Measurements from ENCODE around the gene LSM2. TPM values are rescaled to one million over a fixed set of nuclear protein-coding genes. Genes with fewer than 3 reads are reported as not detected.
A peak's percentile ranks its signal among the peaks of the same experiment; 100 is the strongest.

LSM2 gene
- total RNA-seq, 1 experiment from 2014 or later, result 56.3 TPM

- intact Hi-C loops (cut with micrococcal nuclease; ENCODE audit: unreplicated experiment), result no loop called here
- H3K4me1 Mint-ChIP-seq (ENCODE audit: low read depth, unreplicated experiment), result peaks cover 21% of the 10 kb centered on the region
- no peaks in the 10 kb centered on the region for H3K9me3 ChIP-seq
- H3K27me3 ChIP-seq (replicated peaks; ENCODE audit: control insufficient read depth, insufficient read depth, low read length), result no peaks in the 10 kb centered on the region
- H3K36me3 ChIP-seq (ENCODE audit: control insufficient read depth, insufficient read depth, low read length), result no peaks in the 10 kb centered on the region
- H3K27ac Mint-ChIP-seq (ENCODE audit: unreplicated experiment), result no peak overlapping the region
- ChIA-PET CTCF (interaction anchor here (1.1 to 1.4 kb wide), 2 partner anchors 17 to 62 kb away, joined by 3 to 4 read pairs; no protein-coding TSS in a partner anchor), POLR2A (no interaction called here)
- H3K36me3 Mint-ChIP-seq (ENCODE audit: insufficient read depth, unreplicated experiment), result peaks cover 56% of the 10 kb centered on the region
- BruUV-seq (replicated peaks), result no TSS peak
- no peak for DNase-seq
- H3K4me1 ChIP-seq, result 0 out of 2 replicates have a peak, but pooled peaks cover 3% of the 10 kb centered on the region
- TF ChIP-seq CTCF (IDR thresholded peaks at IDR 0.05; ENCODE audit: insufficient read depth in 1 of 2, low read depth in 1 of 2, low read length in 1 of 2, severe bottlenecking in 1 of 2, unreplicated experiment in 1 of 2), result no peak
- no peaks in the 10 kb centered on the region for H3K9me3 Mint-ChIP-seq (ENCODE audit: unreplicated experiment)
- no peak overlapping the region for H3K4me3 ChIP-seq (ENCODE audit: low read depth, low read length)
- H3K27me3 Mint-ChIP-seq (ENCODE audit: insufficient read depth, unreplicated experiment), result no peaks in the 10 kb centered on the region
- H3K4me3 Mint-ChIP-seq (ENCODE audit: unreplicated experiment), result no peak overlapping the region
These were observed 14.7 kb downstream of the LSM2 start for GRCh38 chr6:31792090-31792374.

DNA sequence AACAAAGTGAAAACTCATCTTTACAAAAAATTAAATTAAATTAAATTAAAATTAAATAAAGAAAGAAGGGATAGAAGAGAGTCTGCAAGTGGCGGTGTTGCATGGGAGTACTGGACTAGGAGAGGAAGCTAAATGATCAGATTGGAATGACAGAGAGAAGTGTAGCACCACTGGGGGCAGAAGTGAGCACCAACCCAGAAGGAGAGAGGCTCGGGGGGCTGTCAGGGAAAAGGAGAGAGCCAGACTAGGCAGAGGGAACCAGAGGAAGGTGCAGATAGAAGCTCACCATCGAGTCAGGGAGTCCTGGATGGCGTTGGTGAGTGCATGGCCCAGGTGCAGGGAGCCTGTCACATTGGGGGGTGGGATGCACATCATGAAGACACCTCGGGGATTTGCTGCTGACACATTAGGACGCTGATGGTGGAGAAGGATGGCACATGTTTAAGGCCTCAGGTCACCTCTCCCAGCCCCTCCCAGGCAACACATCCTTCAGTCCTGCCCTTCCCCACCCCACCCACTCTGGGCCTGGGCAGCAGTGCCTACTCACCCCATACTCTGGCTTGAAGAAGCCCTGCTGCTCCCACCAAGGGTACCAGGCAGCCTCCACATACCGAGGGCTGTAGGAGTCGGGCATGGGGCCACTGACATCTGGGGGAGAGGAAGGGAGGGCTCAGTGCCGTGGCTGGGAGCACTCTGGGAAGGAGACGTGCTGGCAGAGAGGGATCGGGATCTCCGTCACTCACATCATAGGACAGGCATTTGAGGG is 15.3 kb downstream of the LSM2 start:
- no peak overlapping the region for H3K4me3 ChIP-seq (ENCODE audit: low read depth, low read length)
- no TSS peak for BruUV-seq (replicated peaks)
- peak in 1 of 2 experiments; percentile 66 for DNase-seq

GRCh38 chr6:31785475-31785874 is 21.3 kb downstream of the LSM2 start:
- no peak overlapping the region for H3K4me3 Mint-ChIP-seq (ENCODE audit: unreplicated experiment)

More for the DNA sequence above, 15.3 kb downstream of the LSM2 start:
- Histone ChIP-seq H3K9me3 (no peaks in the 10 kb centered on the region), H3K36me3 (ENCODE audit: control insufficient read depth, insufficient read depth, low read length) (no peaks in the 10 kb centered on the region), H3K27me3 (replicated peaks; ENCODE audit: control insufficient read depth, insufficient read depth, low read length) (no peaks in the 10 kb centered on the region), H3K4me1 (0 out of 2 replicates have a peak, but pooled peaks cover 3% of the 10 kb centered on the region)
- ChIA-PET CTCF (interaction anchor here (0.6 to 1.4 kb wide), 9 partner anchors 16 to 99 kb away, joined by 3 to 9 read pairs (median 3); partner anchors contain the start of genes CLIC1 and MSH5), POLR2A (interaction anchor here (1.0 kb wide), 1 partner anchor 36 kb away, joined by 6 read pairs; the partner anchor contains the start of gene HSPA1B)
- no peaks in the 10 kb centered on the region for H3K9me3 Mint-ChIP-seq (ENCODE audit: unreplicated experiment)
- peaks cover 21% of the 10 kb centered on the region for H3K4me1 Mint-ChIP-seq (ENCODE audit: low read depth, unreplicated experiment)
- no peaks in the 10 kb centered on the region for H3K27me3 Mint-ChIP-seq (ENCODE audit: insufficient read depth, unreplicated experiment)
- peak overlapping the region; percentile 27 for H3K27ac Mint-ChIP-seq (ENCODE audit: unreplicated experiment)
- H3K36me3 Mint-ChIP-seq (ENCODE audit: insufficient read depth, unreplicated experiment), result peaks cover 60% of the 10 kb centered on the region
- TF ChIP-seq CTCF (IDR thresholded peaks at IDR 0.05; ENCODE audit: insufficient read depth in 1 of 2, low read depth in 1 of 2, low read length in 1 of 2, severe bottlenecking in 1 of 2, unreplicated experiment in 1 of 2), result peak; percentile 57 to 68
- H3K4me3 Mint-ChIP-seq (ENCODE audit: unreplicated experiment), result peak overlapping the region; percentile 42
- intact Hi-C loops (cut with micrococcal nuclease; ENCODE audit: unreplicated experiment), result loop anchor here (1.0 kb wide), 1 partner anchor 14 kb away; the partner anchor contains the start of gene VWA7

More at GRCh38 chr6:31785475-31785874, 21.3 kb downstream of the LSM2 start:
- POLR2A ChIA-PET, result no interaction called here
- Histone ChIP-seq H3K36me3 (ENCODE audit: control insufficient read depth, insufficient read depth, low read length) (no peaks in the 10 kb centered on the region), H3K9me3 (no peaks in the 10 kb centered on the region), H3K27me3 (replicated peaks; ENCODE audit: control insufficient read depth, insufficient read depth, low read length) (no peaks in the 10 kb centered on the region), H3K4me1 (no peaks in the 10 kb centered on the region), H3K4me3 (ENCODE audit: low read depth, low read length) (no peak overlapping the region)
- no peak for TF ChIP-seq CTCF (IDR thresholded peaks at IDR 0.05; ENCODE audit: insufficient read depth in 1 of 2, low read depth in 1 of 2, low read length in 1 of 2, severe bottlenecking in 1 of 2, unreplicated experiment in 1 of 2)
- no peaks in the 10 kb centered on the region for H3K27me3 Mint-ChIP-seq (ENCODE audit: insufficient read depth, unreplicated experiment)
- H3K36me3 Mint-ChIP-seq (ENCODE audit: insufficient read depth, unreplicated experiment), result peaks cover 75% of the 10 kb centered on the region
- DNase-seq, result no peak
- intact Hi-C loops (cut with micrococcal nuclease; ENCODE audit: unreplicated experiment), result no loop called here
- BruUV-seq (replicated peaks), result no TSS peak
- CTCF ChIA-PET, result interaction anchor here (0.6 kb wide), 1 partner anchor 166 kb away, joined by 3 read pairs; no protein-coding TSS in a partner anchor
- H3K27ac Mint-ChIP-seq (ENCODE audit: unreplicated experiment), result no peak overlapping the region
- peaks cover 3% of the 10 kb centered on the region for H3K4me1 Mint-ChIP-seq (ENCODE audit: low read depth, unreplicated experiment)
- H3K9me3 Mint-ChIP-seq (ENCODE audit: unreplicated experiment), result no peaks in the 10 kb centered on the region

Measured in Caco-2 (cell line).